ELF-1 (cell line): Measurements from ENCODE around the gene ATP10B.
"Not testable (repeated sequence)": the region's sequence is repeated elsewhere in the genome, so short reads cannot be mapped to it uniquely, and the experiment has no call there.

Experiments used
- DNase-seq: peaks from one replicate; pipeline ENCODE4 v3.0.0-alpha.2; 2016; ENCODE audit warnings: low read depth, low spot score

ATP10B gene

DNA sequence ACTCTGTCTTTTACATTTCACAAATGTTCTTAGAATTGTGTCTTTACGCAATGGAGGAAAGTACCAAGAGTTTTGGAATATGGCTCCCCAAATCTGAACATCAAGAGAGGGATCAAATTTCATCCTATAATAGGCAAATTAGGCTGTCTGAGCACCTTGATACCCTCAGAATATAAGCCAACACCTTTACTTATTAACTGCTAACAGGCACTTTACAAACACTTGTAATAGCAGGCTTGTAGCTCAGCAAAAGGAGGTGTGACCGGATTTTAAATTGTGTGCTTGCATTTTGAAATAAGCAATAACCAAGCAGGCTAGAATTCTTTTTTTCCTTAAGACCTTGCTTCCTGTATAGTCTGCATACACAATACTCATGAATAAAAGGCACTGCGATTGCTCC is 92.0 kb downstream of the ATP10B start:
- no peak for DNase-seq

DNA sequence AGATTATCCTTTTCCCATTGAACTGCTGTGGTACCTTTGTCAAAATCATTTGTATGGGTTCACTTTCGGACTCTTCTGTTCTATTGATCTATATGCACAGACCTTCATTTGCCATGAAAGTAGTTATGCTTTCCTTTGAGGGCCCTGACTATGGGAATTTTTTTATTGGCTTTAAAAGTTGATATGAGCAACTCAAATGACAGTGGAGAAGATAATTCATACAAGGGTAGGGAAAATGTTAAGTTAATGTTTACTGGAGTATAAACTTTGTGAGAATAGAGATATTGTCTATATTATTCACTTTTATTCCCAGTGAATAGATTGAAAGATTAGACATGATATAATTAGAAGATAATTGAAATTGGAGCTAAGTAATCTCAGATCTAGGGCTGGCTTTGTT is 94.8 kb downstream of the ATP10B start:
- no peak for DNase-seq

DNA sequence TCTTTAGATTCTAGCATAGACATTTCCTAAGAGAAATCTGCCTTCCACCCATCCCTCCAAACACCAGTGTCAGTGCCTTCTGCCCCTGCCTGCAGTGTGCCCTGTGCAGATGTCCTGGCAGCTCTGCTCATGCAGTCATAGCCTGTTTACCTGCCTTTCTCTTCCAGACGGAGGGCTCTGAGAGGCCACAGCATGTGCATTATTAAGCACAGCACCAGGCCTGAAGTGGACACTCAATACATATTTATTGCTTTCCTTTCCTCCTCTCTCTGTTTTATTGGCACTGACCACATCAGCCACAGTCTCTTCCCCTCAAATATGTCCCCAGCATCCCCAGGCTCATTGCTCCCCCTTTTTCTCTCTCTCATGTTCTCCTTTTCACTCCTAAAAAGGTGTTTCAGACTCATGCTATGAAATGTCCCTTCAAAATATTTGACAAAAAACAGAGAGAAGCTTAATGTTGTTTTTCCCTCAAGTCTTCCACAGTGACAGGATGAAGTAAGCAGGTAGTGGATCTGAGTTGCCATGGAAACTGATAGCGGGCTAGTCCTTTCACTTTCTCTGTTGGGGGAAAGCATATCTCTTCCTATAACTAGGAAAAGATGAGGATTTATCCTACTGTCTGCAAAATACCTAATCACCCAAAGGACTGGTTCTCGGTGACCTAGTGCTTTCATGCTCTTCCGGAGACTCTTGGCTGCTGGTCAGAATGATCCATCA is 100.9 kb downstream of the ATP10B start:
- no peak for DNase-seq

DNA sequence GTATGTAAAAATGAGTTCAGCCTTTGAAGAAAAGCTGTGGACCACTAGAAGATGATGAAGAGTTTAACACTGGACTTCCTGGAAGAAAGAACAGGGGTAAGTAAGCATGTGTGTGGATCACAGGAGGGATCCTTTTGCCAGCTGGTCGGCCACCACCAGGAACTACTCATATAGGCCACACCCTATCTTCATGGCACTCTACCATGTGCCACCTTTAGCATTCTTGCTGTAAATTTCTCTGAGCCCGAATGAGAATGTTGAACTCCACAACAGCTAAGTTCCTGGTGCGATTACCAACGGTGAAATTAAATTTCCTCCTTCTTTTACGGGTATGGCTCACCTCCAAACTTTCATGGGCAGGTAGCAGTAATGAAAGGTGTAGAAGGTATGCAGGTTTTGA is 102.3 kb downstream of the ATP10B start:
- DNase-seq, result no peak

DNA sequence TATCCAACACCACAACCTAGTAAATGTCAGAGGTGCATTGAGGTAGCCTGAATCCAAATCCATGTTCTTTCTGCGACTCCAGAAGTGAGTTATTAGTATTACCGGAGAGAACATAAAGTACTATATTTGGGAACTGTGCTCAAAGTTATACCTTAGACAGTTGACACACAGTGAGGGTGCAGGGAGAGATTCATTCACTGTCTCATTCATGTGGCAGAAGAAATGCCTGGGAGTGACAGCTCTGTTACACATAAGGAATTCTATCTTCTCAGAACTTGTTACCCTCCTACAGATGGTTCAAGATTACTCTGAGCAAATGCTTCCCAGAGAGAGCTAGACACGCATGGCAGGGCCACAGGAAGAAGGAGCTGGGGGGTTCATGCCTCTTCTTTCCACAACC is 103.0 kb downstream of the ATP10B start:
- no peak for DNase-seq

DNA sequence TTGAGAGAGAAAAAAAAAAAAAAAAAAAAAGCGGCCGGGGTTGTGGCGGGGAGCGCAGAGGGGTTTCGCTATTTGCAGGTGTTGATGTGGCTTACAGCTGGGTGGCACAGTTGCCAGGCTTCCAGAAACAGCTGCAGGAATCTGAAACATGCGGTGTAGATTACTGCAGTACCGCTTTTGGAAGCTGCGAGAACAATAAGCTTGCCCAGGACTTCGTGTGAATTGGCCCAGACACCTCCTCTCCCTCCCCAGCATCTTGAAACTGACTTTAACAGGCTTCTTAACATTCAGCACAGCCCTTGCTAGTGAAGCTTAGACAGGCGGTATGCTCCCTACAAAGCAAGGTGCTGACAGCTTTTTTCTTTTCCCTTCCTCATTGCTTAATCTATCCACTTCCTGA is 104.0 kb downstream of the ATP10B start:
- peak; percentile 3 for DNase-seq

DNA sequence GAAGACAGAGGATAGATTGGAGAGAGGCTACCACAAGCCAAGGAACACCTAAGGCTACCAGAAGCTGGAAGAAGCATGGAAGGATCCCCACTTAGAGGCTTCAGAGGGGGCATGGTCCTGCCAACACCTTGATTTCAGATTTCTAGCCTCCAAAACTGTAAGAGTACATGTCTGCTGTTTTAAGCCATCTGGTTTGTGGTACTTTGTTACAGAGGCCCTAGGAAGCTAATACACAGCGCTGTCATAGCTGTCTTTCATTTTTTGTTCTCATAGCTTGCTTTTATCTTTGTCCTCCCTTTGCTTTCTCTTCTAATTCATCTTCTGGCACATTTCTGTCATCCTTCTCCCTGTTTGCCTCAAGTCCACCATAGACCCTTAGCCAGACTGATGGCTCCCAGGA is 104.5 kb downstream of the ATP10B start:
- no peak for DNase-seq

DNA sequence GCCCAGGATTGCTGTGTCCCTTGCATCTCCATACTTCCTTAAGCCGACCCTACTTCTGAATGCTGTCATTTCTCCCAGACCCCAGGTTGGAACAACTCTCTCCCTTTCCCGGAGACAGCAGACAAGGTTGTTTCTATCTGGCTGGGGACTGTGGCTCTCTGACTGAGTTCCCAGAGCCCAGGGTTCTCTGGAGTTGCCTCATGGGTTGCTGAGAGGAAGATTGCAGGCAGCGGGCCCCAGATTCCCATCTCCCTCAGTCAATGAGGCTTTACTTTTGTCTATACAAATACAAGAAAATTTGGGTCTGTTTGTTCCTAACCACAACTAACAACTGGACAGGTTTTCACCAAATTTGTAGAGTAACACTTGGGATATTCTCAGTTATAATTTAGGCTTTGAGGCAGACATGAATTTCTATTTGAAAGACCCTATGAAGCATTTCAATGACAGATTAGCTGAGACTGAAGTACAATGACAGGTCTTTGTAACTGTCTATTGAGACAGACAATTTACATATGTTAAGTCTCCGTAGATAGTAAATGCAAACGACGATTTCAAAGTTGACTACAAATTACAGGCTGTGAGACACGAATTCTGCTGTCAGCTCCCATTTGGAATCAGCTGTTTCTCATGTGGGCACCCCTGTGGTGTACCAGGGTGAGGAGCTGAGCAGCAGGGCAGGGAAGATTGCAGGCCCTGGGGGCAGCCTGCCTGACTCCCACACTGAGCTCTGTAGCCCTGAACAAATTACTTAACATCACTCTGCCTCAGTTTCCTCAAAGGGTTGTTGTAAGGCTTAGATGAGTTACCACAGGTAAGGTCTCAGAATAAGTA is 107.5 kb downstream of the ATP10B start:
- DNase-seq, result peak; percentile 47

DNA sequence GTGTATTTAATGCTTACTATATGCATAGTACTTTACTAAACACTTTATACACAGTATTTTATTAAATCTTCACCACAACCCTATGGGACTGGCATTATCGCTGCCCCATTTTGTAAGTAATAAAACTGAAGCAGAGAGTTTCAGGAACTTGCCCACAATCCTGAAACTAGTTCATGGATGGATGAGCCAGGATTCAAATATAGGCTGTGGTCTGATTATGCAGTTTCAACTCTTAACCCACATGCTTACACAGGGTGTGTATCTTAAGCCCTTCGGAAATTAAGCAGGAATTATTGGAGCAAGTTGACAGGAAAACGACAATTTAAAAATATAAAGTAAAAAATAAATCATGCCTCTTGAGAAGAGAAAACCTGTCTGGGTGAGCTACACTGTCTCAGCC is 109.0 kb downstream of the ATP10B start:
- no peak for DNase-seq

DNA sequence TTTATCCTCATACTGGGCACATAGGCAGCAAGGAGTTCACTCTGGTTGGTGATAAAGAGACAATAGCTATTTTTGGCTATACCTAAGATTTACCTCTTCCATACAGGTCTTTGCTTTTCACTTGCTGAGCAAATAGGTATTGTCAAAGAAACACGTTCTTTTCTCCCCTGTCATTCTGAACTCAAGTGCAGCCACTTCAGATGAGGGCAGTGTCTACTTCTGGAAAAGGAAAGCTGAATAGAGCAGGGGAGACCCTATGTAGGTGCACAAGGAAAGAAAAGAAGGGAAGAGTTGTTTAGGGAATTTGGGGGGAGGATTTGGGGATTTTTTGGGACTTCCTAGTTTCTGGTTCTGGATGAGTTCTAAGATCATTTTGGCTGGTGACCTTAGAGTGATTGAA is 109.6 kb downstream of the ATP10B start:
- DNase-seq, result no peak

DNA sequence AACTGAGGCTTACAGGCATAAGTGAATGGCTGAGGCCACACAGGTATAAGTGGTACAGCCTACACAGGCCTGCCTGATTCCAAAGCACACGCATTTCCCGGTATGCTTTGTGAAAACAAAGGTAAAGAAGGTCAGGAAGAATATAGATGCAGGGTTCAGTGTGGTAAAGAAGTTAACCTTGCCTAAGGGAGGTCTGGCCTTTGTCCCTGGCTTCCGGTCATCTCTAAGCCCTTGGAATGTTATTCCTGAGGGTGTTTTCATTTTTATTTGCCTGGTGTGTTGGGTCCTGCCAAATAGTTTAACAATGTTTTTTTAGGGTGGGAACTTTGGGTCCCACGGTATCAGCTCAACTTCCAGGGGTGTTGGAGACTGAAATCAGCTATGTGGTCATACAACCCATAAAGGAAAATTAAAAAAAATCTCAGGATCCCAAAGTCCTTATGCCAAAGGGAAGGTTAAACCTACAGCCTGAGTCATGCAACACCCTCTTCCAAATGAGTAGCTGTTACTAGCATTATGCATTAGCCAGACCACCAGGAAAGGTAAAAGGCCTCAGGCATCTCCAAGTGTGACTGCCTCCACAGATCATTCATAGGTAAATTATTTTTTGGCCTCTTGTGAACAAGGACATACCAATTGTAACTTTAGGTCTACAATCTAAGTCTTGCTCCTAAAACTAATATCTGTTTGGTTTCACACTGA is 124.6 kb downstream of the ATP10B start:
- DNase-seq, result peak; percentile 81

DNA sequence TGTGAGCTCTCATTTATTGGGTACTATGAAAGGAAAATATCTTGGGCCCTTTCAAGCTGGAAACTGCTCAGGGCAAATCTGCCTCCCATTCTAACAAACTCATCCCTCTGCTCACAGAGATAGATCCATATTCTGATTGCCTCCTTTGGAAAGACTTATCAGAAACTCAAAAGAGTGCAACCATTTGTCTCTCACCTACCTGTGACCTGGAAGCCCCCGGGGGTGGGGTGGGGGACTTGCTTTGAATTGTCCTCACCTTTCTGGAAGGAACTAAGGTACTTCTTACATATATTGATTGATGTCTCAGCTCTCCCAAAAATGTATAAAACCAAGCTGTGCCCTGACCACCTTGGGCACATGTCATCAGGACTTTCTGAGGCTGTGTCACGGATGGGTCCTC is 125.3 kb downstream of the ATP10B start:
- DNase-seq, result peak; percentile 6

DNA sequence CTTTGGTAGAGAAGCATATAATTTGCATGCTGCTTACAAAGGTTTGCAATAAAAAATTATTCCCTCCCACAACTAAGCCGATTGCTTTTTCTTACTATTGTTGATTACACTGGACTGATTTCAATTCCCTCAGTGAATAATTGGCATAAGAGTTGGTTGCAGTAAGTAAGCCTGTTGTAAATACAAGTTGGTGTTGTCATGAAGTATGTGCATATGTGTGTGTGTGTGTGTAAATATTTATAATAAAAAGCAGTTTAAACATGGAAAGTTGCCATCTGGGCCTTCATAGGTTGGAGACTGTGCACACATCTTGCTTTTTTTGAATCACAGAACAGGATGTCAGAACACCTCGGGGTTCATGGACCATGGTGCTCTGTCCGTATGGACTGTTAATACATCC is 131.2 kb downstream of the ATP10B start:
- DNase-seq, result no peak

DNA sequence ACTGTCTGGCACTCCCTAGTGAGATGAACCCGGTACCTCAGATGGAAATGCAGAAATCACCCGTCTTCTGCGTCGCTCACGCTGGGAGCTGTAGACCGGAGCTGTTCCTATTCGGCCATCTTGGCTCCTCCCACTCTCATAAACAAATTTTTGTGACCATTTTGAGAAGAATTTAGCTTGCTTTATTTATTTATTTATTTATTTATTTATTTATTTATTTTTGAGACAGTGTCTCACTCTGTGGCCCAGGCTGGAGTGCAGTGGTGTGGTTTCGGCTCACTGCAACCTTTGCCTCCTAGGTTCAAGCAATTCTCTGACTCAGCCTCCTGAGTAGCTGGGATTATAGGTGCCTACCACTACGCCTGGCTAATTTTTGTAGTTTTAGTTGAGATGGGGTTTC is 136.5 kb downstream of the ATP10B start:
- not testable (repeated sequence) for DNase-seq

DNA sequence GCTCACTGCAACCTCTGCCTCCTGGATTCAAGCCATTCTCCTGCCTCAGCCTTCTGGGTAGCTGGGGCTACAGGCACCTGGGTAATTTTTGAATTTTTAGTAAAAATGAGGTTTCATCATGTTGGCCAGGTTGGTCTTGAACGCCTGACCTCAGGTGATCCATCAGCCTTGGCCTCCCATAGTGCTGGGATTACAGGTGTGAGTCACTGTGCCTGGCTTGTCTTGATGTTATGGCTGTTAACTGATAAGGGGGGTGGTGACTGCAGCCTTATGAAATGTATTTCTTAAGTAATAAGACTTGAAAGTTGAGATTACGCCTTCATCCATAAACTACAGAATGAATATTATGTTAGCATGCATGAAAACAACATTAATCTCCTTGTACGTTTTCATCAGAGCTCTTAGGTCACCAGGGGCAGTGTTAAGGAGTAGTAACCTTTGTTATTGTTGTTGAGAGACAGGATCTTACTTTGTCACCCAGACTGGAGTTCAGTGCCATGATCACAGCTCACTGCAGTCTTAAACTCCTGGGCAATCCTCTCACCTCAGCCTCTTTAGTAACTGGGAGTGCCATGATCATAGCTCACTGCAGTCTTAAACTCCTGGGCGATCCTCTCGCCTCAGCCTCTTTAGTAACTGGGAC is 148.3 kb downstream of the ATP10B start:
- DNase-seq, result no peak

DNA sequence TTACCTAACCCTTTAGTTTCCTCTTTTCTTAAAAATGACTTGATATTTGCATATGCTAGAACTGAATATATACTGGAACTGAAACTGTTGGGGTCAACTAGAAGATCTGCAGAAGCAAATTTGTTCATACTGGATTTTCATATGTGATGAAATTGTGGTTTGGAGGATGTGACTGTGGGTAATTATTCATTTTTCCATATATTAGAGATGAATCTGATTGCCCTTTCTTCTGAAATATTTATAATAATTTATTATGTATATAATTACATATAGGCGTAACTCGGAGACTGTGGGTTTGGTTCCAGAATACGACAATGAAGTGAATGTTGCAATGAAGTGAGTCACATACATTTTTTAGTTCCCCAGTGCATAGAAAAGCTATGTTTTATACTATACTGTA is 149.1 kb downstream of the ATP10B start:
- DNase-seq, result no peak

DNA sequence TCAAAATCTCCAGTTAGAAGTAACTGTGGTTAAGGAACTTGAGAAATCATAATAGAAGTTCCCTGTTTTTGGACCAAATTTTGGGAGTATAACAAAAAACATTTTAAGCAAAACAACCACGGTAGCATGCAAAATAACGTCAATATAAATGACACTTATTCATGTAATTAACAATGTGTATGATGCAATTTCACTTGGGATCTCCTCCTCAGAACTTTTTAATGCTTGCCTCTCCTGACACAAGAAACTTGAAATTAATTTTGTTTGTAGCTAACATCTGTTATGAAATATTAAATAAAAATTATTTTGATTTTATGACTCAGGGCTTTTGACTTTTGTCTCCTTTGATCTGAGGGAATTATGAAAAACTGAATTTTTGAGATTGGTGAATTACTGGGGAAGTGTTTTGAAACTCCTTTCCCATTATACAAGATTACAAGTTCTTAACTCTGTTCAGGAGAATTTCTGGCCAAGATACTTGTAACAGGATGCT is 149.7 kb downstream of the ATP10B start:
- no peak for DNase-seq

DNA sequence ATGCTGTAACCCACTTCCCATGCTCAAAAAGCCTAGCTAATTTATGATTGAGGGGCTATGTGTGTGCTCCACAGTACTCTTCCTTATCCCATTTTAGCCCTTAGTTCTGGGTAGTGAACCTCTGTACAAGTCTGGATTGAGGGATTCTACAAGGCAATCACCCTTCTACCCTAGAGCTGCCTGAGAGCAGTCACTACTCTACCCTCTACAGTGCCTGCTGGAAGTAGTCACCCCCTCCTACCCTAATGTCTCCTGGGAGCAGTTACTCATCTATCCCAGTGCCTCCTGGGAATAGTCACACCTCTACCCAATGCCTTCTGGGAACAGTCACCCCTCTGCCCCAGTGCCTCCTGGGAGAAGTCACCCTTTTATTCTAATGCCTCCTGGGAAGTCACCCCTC is 150.6 kb downstream of the ATP10B start:
- DNase-seq, result no peak

DNA sequence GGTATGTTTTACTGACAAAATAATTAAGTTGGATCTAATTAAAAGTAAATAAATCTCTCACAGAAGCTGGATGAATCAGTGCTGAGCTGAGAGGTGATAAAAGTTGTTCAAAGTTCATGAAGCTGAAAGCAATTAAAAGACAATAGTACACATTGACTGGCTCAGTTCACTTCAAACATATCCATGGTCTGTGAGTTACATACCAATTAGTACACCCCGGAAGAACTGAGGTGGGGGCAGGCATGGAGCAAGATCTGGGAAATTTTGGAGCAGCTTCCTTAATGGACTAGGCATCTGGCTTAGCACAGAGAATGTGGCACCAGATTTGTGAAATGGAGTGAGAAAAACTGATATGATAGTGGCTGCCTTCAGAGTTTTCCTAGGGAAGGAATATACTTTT is 152.7 kb downstream of the ATP10B start:
- no peak for DNase-seq

DNA sequence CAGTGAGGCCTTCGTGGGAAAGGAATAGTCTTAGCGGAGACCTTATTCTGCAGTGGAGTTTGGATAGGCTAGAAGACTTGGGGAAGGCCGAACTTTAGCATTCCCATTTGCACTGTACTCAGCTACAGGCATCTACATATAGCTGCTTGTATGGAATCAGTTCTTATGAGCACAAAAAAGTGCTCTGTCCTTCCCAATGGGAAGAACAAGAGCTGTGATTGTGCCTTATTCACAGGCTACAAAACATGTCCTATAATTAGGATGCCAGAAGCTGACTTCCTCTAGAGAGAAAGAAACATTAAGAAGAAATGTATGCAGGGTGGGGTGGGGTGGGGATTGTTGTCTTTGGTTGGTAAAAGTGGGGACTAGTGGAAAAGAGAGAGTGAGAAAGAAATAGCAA is 154.7 kb downstream of the ATP10B start:
- DNase-seq, result no peak

DNA sequence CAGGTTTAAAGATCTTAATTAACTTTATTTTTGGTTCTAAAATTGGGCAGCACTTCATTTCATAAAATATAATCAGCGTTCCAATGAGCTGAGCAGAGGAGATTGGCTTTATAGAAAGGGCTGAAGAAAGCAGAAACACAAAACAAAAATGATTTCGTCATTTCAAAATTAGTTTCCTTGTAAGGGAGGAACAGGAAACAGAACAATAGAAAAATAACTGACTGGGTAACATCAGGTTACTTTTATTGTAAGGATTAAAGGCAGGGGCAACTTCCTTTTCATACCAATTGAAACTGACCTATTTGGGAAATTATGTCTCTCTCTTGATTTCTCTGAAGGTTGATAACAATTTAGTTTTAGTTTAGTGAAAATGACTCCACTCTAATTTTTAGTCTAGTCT is 157.1 kb downstream of the ATP10B start:
- DNase-seq, result no peak
